Stomach (tissue), 4 donors: ENCODE data around the gene RFX3.

ENCODE experiments used
- EP300 ChIP-seq: sonication (generic); formaldehyde crosslinking; IDR thresholded peaks from one replicate; pipeline ENCODE4 v1.6.1; 2017; ENCODE audit warnings: antibody characterized with exemption
- POLR2A ChIP-seq, 4 donors: fragments of 450-650 bp; IDR thresholded peaks; one replicate each; pipeline ENCODE4 v1.6.1; 2016; ENCODE audit warnings: antibody characterized with exemption in 4 of 4, control low read depth in 2 of 4, mild to moderate bottlenecking in 1 of 4, moderate library complexity in 1 of 4
- POLR2AphosphoS5 ChIP-seq, 3 donors: sonication (generic); formaldehyde crosslinking; IDR thresholded peaks; one replicate each; pipeline ENCODE4 v1.6.1; 2016; ENCODE audit warnings: antibody characterized with exemption in 3 of 3
- TF ChIP-seq, protein P1 (sequence below), 7 experiments: fragments of 450-650 bp in 4 of 7; fragments of 200-600 bp in 3 of 7; sonication (generic) in 3 of 7; IDR thresholded peaks; one replicate each; pipeline ENCODE4 v1.5.1; 2016 to 2019; ENCODE audit warnings: antibody characterized with exemption in 7 of 7, control low read depth in 2 of 7, mild to moderate bottlenecking in 1 of 7

DNA sequence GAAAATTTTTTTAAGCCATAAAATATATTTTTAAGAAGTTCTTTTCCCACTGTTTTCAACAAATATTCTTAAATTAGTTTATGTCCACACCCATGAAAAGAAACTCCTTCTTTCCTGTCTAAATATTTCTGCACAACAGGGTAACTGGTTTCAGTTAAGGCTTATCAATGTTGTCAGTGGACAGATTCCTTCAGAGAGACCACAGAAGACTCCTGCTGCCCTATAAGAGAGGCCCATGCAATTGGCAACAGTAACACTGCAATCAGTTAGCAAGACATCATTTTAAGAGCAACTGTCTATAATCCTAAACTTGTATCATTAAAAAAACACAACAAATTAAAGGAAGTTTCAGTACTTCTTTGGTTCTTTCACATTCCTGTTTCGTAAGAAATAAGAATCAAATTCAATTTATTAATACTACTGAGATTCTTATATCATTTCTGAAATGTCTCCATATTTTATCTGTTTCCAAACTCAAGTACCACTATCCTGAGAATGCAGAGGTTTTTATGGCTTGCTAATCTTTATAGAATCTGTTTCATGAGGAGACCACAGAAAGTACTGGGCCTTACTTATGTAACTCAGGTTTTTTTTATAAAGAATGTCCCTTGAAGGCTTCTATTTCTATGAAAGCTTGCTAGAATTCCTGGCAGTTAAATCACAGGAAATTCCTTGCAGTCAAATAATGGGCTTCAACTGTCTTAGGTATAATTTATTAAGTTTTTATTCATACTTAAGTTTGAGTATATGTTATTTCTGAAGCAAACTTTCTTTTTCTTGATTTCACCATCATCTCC, 240.2 kb downstream of the RFX3 start:
- no peak for TF ChIP-seq EP300
- TF ChIP-seq, protein P1, sequence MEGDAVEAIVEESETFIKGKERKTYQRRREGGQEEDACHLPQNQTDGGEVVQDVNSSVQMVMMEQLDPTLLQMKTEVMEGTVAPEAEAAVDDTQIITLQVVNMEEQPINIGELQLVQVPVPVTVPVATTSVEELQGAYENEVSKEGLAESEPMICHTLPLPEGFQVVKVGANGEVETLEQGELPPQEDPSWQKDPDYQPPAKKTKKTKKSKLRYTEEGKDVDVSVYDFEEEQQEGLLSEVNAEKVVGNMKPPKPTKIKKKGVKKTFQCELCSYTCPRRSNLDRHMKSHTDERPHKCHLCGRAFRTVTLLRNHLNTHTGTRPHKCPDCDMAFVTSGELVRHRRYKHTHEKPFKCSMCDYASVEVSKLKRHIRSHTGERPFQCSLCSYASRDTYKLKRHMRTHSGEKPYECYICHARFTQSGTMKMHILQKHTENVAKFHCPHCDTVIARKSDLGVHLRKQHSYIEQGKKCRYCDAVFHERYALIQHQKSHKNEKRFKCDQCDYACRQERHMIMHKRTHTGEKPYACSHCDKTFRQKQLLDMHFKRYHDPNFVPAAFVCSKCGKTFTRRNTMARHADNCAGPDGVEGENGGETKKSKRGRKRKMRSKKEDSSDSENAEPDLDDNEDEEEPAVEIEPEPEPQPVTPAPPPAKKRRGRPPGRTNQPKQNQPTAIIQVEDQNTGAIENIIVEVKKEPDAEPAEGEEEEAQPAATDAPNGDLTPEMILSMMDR (IDR thresholded peaks at IDR 0.05): no peak
- TF ChIP-seq POLR2A (IDR thresholded peaks at IDR 0.05): no peak
- no peak for TF ChIP-seq POLR2AphosphoS5 (IDR thresholded peaks at IDR 0.05)
